ENCODE results near the gene CIROP. TPM values are rescaled to one million over a fixed set of nuclear protein-coding genes. Genes with fewer than 3 reads are reported as not detected.

Gene CIROP
- total and polyA plus RNA-seq, 9 of the 15 experiments (the other 6 are each of a cell fraction or from before 2014, with no cell fraction given): not detected

GRCh38 chr14:23153851-23154796 lies 49.3 kb upstream of the CIROP start (continued):
- TF ChIP-seq REST (IDR thresholded peaks at IDR 0.05; ENCODE audit: borderline replicate concordance) (peak; percentile 21; the same call in 1 of the 2 replicates), REST (CRISPR knock-in tag; IDR thresholded peaks at IDR 0.05; ENCODE audit: low read depth) (no peak), GTF3C2 (IDR thresholded peaks at IDR 0.05; ENCODE audit: borderline replicate concordance, extremely low read depth, insufficient read length) (no peak), TCF7L2 (IDR thresholded peaks at IDR 0.05; ENCODE audit: low read depth, low read length) (no peak), THRB (CRISPR knock-in tag; conservative IDR thresholded peaks at IDR 0.05) (no peak), ETV6 (IDR thresholded peaks at IDR 0.05; ENCODE audit: borderline replicate concordance in 1 of 2, low read depth in 2 of 2, low read length in 1 of 2) (no peak), ETV6 (CRISPR knock-in tag; IDR thresholded peaks at IDR 0.05; ENCODE audit: borderline replicate concordance) (no peak), GMEB1 (CRISPR knock-in tag; IDR thresholded peaks at IDR 0.05) (no peak), ATF4 (CRISPR knock-in tag; IDR thresholded peaks at IDR 0.05) (no peak), PHF20 (IDR thresholded peaks at IDR 0.05; ENCODE audit: partially characterized antibody) (no peak)

Measured in K562 (cell line).